Measurements from ENCODE around the gene PRSS57. TPM values are rescaled to one million over a fixed set of nuclear protein-coding genes. Genes with fewer than 3 reads are reported as not detected.

The PRSS57 gene
- total and polyA plus RNA-seq, 2 of the 13 experiments (the other 11 are each of a cell fraction or from before 2014, with no cell fraction given) = 0.12 TPM; not detected in 1

DNA sequence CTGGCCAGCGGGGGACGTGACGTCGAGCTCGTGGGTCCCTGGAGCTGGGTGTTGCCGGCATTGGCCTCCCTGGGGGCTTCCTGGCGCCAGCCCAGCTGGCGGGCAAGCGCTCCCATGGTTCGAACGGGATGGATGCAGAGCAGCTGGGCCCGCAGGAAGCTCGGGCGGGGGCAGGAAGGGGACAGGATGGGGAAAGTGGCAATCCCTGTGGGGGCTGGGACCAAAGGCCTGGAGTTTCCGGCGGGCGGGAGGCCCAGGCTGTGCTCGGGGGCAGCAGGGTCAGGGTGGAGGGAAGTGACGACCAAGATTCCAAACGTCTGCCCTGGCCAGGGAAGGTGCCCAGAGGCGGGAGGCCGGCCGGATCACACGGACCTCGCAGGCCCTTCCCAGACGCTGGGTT, 32.8 kb upstream of the PRSS57 start:
- Histone ChIP-seq H3K9ac (ENCODE audit: insufficient read depth, low read depth, low read length) (no peak overlapping the region), H3K4me1 (ENCODE audit: insufficient read depth, low read length) (peaks cover 5% of the 10 kb centered on the region), H4K20me1 (ENCODE audit: insufficient read depth, low read length) (no peaks in the 10 kb centered on the region), H3K4me3 (replicated peaks in 1 of 3; ENCODE audit: insufficient read depth in 1 of 3, low read depth in 2 of 3, low read length in 3 of 3) (no peak overlapping the region), H2AFZ (ENCODE audit: low read length) (no peak overlapping the region), H3K36me3 (replicated peaks in 1 of 2; ENCODE audit: control insufficient read depth in 1 of 2, insufficient read depth in 2 of 2, low read length in 2 of 2) (no peaks in the 10 kb centered on the region), H3K4me2 (ENCODE audit: low read depth, low read length) (no peak overlapping the region), H3K27me3 (ENCODE audit: control insufficient read depth in 1 of 2, insufficient read depth in 2 of 2, low read length in 2 of 2) (no peaks in the 10 kb centered on the region), H3K27ac (ENCODE audit: extremely low read length, insufficient read depth, low read length) (no peak overlapping the region), H3K79me2 (ENCODE audit: insufficient read depth, low read length) (no peaks in the 10 kb centered on the region), H3K9me3 (ENCODE audit: low read length) (no peaks in the 10 kb centered on the region)
- ChIA-PET CTCF (ENCODE audit: low intra/inter-chr PET ratio, low total read pairs) (no interaction called here), POLR2A (no interaction called here)
- no TSS peak for BruUV-seq (replicated peaks)
- no peak for DNase-seq (ENCODE audit: low spot score)
- 91% methylated on average over 18 of the region's 26 CpGs for WGBS (ENCODE audit: low lambda C conversion rate)
- FAIRE-seq = no peak
- in situ Hi-C loops (cut with HindIII; ENCODE audit: extremely low pct_ligation_motif_present, low pct_unique_long_range_greater_than_20kb) = no loop called here
- peak; percentile 16; the same call in 1 of the 3 replicates for ATAC-seq
- intact Hi-C loops (cut with micrococcal nuclease; ENCODE audit: unreplicated experiment) = no loop called here
- no peak for TF ChIP-seq ZNF772 (CRISPR knock-in tag; IDR thresholded peaks at IDR 0.05)
- TF ChIP-seq FOXP4 (CRISPR knock-in tag; IDR thresholded peaks at IDR 0.05) = no peak
- TF ChIP-seq ZSCAN31 (CRISPR knock-in tag; IDR thresholded peaks at IDR 0.05; ENCODE audit: low read depth) = no peak
- peak; percentile 18 for TF ChIP-seq HNRNPK (IDR thresholded peaks at IDR 0.05; ENCODE audit: low read depth, low read length, poor library complexity, severe bottlenecking)
- no peak for TF ChIP-seq HDAC6 (IDR thresholded peaks at IDR 0.05; ENCODE audit: low read depth, low read length)
- TF ChIP-seq, protein P1, sequence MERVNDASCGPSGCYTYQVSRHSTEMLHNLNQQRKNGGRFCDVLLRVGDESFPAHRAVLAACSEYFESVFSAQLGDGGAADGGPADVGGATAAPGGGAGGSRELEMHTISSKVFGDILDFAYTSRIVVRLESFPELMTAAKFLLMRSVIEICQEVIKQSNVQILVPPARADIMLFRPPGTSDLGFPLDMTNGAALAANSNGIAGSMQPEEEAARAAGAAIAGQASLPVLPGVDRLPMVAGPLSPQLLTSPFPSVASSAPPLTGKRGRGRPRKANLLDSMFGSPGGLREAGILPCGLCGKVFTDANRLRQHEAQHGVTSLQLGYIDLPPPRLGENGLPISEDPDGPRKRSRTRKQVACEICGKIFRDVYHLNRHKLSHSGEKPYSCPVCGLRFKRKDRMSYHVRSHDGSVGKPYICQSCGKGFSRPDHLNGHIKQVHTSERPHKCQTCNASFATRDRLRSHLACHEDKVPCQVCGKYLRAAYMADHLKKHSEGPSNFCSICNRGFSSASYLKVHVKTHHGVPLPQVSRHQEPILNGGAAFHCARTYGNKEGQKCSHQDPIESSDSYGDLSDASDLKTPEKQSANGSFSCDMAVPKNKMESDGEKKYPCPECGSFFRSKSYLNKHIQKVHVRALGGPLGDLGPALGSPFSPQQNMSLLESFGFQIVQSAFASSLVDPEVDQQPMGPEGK (CRISPR knock-in tag; IDR thresholded peaks at IDR 0.05) = peak; percentile 29; the same call in 1 of the 2 replicates
- peak; percentile 63 for TF ChIP-seq GABPB1 (CRISPR knock-in tag; IDR thresholded peaks at IDR 0.05)
- TF ChIP-seq FOXC1 (CRISPR knock-in tag; IDR thresholded peaks at IDR 0.05; ENCODE audit: borderline replicate concordance) = no peak
- 0 out of 2 replicates have a peak, but pooled peaks have one; percentile 28 for TF ChIP-seq RBFOX2 (IDR thresholded peaks at IDR 0.05; ENCODE audit: low read depth, low read length)
- TF ChIP-seq ZNF879 (CRISPR knock-in tag; IDR thresholded peaks at IDR 0.05) = no peak
- peak; percentile 22; the same call in 1 of the 2 replicates for TF ChIP-seq ETV5 (CRISPR knock-in tag; IDR thresholded peaks at IDR 0.05; ENCODE audit: borderline replicate concordance)
- no peak for TF ChIP-seq ATRX (CRISPR knock-in tag; IDR thresholded peaks at IDR 0.05; ENCODE audit: borderline replicate concordance)
- no peak for TF ChIP-seq RFX5 (IDR thresholded peaks at IDR 0.05; ENCODE audit: low read depth, low read length)
- TF ChIP-seq ZC3H4 (CRISPR knock-in tag; IDR thresholded peaks at IDR 0.05; ENCODE audit: borderline replicate concordance) = no peak
- no peak for TF ChIP-seq TOE1 (CRISPR knock-in tag; IDR thresholded peaks at IDR 0.05)
- no peak for TF ChIP-seq DPF2 (CRISPR knock-in tag; IDR thresholded peaks at IDR 0.05; ENCODE audit: borderline replicate concordance, low read depth)
- TF ChIP-seq, protein P2, sequence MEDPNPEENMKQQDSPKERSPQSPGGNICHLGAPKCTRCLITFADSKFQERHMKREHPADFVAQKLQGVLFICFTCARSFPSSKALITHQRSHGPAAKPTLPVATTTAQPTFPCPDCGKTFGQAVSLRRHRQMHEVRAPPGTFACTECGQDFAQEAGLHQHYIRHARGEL (CRISPR knock-in tag; IDR thresholded peaks at IDR 0.05) = no peak
- no peak for TF ChIP-seq ZEB1 (IDR thresholded peaks at IDR 0.05; ENCODE audit: insufficient replicate concordance, low read depth)

All from HepG2 (cell line).